Esophagus mucosa (tissue), 1 donor: ENCODE measurements around the gene TTLL8. TPM values are rescaled to one million over a fixed set of nuclear protein-coding genes. Genes with fewer than 3 reads are reported as not detected.

Experiments used
- ATAC-seq: fragments of 200-7000 bp; cut with Tn5 transposase; one replicate; pipeline ENCODE4 v1.9.1; 2020
- total RNA-seq: library from RNA; stranded (reverse); gene quantifications from one replicate; pipeline ENCODE4 v1.2.4, GENCODE V29; 2023
- donor health status: DM: yes; HTN: yes; CAD: no.

The TTLL8 gene
- total RNA-seq, 1 donor from 2014 or later: not detected

- no peak for ATAC-seq
These were observed 17.4 kb downstream of the TTLL8 start for GRCh38 chr22:50040717-50041116.

- ATAC-seq: no peak
These were observed 18.2 kb downstream of the TTLL8 start for GRCh38 chr22:50039669-50040443.

- ATAC-seq: no peak
These were observed 21.9 kb downstream of the TTLL8 start for GRCh38 chr22:50035976-50036724.

- ATAC-seq: no peak
These were observed 22.8 kb downstream of the TTLL8 start for GRCh38 chr22:50035131-50035881.

GRCh38 chr22:50034126-50035081 is 23.7 kb downstream of the TTLL8 start:
- no peak for ATAC-seq

GRCh38 chr22:50032941-50033601 is 25.0 kb downstream of the TTLL8 start:
- no peak for ATAC-seq

- ATAC-seq: no peak
These were observed 25.8 kb downstream of the TTLL8 start for GRCh38 chr22:50032109-50032871.

GRCh38 chr22:50031189-50032091 is 26.7 kb downstream of the TTLL8 start:
- ATAC-seq: no peak

GRCh38 chr22:50030297-50031188 is 27.6 kb downstream of the TTLL8 start:
- ATAC-seq: peak; percentile 79

- ATAC-seq: peak; percentile 60
These were observed 30.2 kb downstream of the TTLL8 start for GRCh38 chr22:50027639-50028537.

- ATAC-seq: no peak
These were observed 32.1 kb downstream of the TTLL8 start for GRCh38 chr22:50025993-50026392.

GRCh38 chr22:50022171-50022819 is 35.8 kb downstream of the TTLL8 start:
- no peak for ATAC-seq

- ATAC-seq: no peak
These were observed 37.5 kb downstream of the TTLL8 start for GRCh38 chr22:50020606-50021005.

- no peak for ATAC-seq
These were observed 38.8 kb downstream of the TTLL8 start for GRCh38 chr22:50019316-50019715.

- no peak for ATAC-seq
These were observed 39.4 kb downstream of the TTLL8 start for GRCh38 chr22:50018608-50019285.

- no peak for ATAC-seq
These were observed 40.3 kb downstream of the TTLL8 start for GRCh38 chr22:50017701-50018224.
